A375 (cell line): Measurements from ENCODE around the gene CEP76. TPM values are rescaled to one million over a fixed set of nuclear protein-coding genes. Genes with fewer than 3 reads are reported as not detected.

Source experiments
- total RNA-seq: library from RNA; depleted of rRNA; stranded (reverse); fragments of >200 nt; shearing (Covaris generic); gene quantifications from 2 replicates; pipeline ENCODE4 v1.2.3, GENCODE V29; 2014; rRNA removed

CEP76 gene
- total RNA-seq: 11.7 and 15.2 TPM in 2 replicates

GRCh38 chr18:12702221-12703095 is at the start of gene CEP76, which contains the start of gene PSMG2:
TSS of gene CEP76 (minus strand) at chr18:12702723. CDS start at chr18:12702548, 175 bp downstream.
TSS of gene PSMG2 (plus strand) at chr18:12703042. CDS start at chr18:12703108, 66 bp downstream.

GRCh38 chr18:12657684-12658425 is 44.7 kb downstream of the CEP76 start, which contains the start of gene SPIRE1:
TSS of gene SPIRE1 (minus strand) at chr18:12658107. CDS start at chr18:12657866, 241 bp downstream.

Other genes with a start within 250 kb of the CEP76 start
- 12.0 and 16.8 TPM in 2 replicates for gene SPIRE1, start 44.6 kb downstream of the CEP76 start, total RNA-seq
- 37.8 and 41.1 TPM in 2 replicates for gene PSMG2, start 319 bp upstream of the CEP76 start, total RNA-seq
- 26.5 and 27.2 TPM in 2 replicates for gene PTPN2, start 181.5 kb upstream of the CEP76 start, total RNA-seq
- gene SEH1L, start 245.3 kb upstream of the CEP76 start, total RNA-seq: 33.4 and 40.7 TPM in 2 replicates